ENCODE data around the gene CALML3.

DNA sequence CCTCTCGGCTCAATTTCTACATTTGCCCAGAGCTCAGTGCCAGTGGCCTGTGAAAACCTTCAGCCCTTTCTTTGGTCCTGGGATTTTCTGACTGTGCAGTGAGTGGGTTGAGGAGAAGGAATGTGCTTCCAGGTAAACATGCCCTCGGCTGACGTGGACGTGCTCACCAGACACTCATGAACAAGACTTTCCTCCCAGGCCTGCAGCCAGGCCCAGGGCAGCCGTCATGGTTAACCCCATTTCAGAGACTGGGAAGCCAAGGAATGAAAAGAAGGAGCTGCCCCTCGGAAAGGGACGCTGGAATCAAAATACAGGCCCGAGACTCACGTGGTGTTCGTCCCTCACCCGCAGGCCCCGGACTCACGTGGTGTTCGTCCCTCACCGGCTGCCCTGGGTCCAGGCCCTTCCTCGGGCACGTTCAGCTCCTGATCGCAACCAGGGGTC is 16.6 kb upstream of the CALML3 start:
- TF ChIP-seq CTCF (IDR thresholded peaks at IDR 0.05) (no peak), POLR2A (IDR thresholded peaks at IDR 0.05) (peak in 1 of 2 donors; percentile 22)
